ENCODE measurements around the gene VIM.
A peak's percentile ranks its signal among the peaks of the same experiment; 100 is the strongest.

Gene VIM

DNA sequence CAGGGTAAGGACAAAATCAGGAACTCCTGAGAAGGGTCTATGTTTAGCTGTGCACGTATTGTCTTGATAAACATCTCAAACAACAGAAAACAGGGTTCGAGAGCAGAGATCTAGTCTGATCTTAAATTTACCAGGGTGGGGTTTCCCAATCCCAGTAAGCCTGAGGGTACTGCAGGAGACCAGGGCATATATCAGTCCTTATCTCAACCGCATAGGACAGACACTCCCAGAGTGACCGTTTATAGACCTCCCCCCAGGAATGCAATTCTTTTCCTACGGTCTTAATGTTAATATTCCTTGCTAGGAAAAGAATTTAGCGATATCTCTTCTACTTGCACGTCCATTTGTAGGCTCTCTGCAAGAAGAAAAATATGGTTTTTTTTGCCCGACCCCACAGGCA lies 35.5 kb downstream of the VIM start:
- no peaks in the 10 kb centered on the region for H3K36me3 ChIP-seq (ENCODE audit: control insufficient read depth in 2 of 2, insufficient read depth in 1 of 2, low read length in 2 of 2)
- H3K4me3 ChIP-seq (ENCODE audit: low read depth, low read length), result no peak overlapping the region
- no peak overlapping the region for H3K27ac ChIP-seq (ENCODE audit: extremely low read depth, low read depth, low read length)
- CTCF ChIA-PET, result no interaction called here
- H3K4me1 ChIP-seq (ENCODE audit: control insufficient read depth, insufficient read depth, low read length), result no peaks in the 10 kb centered on the region
- no peak for TF ChIP-seq ZNF530 (tag by site-specific recombination; IDR thresholded peaks at IDR 0.05; ENCODE audit: low read depth)
- TF ChIP-seq, protein P1, sequence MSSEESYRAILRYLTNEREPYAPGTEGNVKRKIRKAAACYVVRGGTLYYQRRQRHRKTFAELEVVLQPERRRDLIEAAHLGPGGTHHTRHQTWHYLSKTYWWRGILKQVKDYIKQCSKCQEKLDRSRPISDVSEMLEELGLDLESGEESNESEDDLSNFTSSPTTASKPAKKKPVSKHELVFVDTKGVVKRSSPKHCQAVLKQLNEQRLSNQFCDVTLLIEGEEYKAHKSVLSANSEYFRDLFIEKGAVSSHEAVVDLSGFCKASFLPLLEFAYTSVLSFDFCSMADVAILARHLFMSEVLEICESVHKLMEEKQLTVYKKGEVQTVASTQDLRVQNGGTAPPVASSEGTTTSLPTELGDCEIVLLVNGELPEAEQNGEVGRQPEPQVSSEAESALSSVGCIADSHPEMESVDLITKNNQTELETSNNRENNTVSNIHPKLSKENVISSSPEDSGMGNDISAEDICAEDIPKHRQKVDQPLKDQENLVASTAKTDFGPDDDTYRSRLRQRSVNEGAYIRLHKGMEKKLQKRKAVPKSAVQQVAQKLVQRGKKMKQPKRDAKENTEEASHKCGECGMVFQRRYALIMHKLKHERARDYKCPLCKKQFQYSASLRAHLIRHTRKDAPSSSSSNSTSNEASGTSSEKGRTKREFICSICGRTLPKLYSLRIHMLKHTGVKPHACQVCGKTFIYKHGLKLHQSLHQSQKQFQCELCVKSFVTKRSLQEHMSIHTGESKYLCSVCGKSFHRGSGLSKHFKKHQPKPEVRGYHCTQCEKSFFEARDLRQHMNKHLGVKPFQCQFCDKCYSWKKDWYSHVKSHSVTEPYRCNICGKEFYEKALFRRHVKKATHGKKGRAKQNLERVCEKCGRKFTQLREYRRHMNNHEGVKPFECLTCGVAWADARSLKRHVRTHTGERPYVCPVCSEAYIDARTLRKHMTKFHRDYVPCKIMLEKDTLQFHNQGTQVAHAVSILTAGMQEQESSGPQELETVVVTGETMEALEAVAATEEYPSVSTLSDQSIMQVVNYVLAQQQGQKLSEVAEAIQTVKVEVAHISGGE (tag by site-specific recombination; conservative IDR thresholded peaks at IDR 0.05; ENCODE audit: low read depth), result no peak
- TF ChIP-seq GLI2 (tag by site-specific recombination; IDR thresholded peaks at IDR 0.05; ENCODE audit: borderline replicate concordance, low read depth), result no peak
- peak; percentile 54; the same call in 1 of the 2 replicates for TF ChIP-seq ZNF626 (tag by site-specific recombination; IDR thresholded peaks at IDR 0.05)
- TF ChIP-seq, protein P2, sequence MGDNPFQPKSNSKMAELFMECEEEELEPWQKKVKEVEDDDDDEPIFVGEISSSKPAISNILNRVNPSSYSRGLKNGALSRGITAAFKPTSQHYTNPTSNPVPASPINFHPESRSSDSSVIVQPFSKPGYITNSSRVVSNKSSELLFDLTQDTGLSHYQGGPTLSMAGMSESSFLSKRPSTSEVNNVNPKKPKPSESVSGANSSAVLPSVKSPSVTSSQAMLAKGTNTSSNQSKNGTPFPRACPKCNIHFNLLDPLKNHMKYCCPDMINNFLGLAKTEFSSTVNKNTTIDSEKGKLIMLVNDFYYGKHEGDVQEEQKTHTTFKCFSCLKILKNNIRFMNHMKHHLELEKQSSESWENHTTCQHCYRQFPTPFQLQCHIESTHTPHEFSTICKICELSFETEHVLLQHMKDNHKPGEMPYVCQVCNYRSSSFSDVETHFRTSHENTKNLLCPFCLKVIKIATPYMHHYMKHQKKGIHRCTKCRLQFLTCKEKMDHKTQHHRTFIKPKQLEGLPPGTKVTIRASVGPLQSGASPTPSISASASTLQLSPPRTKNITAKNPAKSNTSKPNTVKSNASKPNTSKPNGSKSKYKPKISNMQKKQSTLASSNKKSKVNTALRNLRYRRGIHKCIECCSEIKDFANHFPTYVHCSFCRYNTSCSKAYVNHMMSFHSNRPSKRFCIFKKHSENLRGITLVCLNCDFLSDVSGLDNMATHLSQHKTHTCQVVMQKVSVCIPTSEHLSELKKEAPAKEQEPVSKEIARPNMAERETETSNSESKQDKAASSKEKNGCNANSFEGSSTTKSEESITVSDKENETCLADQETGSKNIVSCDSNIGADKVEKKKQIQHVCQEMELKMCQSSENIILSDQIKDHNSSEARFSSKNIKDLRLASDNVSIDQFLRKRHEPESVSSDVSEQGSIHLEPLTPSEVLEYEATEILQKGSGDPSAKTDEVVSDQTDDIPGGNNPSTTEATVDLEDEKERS (tag by site-specific recombination; IDR thresholded peaks at IDR 0.05), result 0 out of 2 replicates have a peak, but pooled peaks have one; percentile 44
- TF ChIP-seq ZNF529 (tag by site-specific recombination; IDR thresholded peaks at IDR 0.05; ENCODE audit: insufficient replicate concordance), result peak; percentile 23
- no peak for TF ChIP-seq ZNF23 (tag by site-specific recombination; IDR thresholded peaks at IDR 0.05; ENCODE audit: borderline replicate concordance)
- TF ChIP-seq, protein P3, sequence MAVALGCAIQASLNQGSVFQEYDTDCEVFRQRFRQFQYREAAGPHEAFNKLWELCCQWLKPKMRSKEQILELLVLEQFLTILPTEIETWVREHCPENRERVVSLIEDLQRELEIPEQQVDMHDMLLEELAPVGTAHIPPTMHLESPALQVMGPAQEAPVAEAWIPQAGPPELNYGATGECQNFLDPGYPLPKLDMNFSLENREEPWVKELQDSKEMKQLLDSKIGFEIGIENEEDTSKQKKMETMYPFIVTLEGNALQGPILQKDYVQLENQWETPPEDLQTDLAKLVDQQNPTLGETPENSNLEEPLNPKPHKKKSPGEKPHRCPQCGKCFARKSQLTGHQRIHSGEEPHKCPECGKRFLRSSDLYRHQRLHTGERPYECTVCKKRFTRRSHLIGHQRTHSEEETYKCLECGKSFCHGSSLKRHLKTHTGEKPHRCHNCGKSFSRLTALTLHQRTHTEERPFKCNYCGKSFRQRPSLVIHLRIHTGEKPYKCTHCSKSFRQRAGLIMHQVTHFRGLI (tag by site-specific recombination; IDR thresholded peaks at IDR 0.05), result no peak
- TF ChIP-seq ZNF211 (tag by site-specific recombination; IDR thresholded peaks at IDR 0.05; ENCODE audit: low read depth), result no peak
- TF ChIP-seq, protein P4, sequence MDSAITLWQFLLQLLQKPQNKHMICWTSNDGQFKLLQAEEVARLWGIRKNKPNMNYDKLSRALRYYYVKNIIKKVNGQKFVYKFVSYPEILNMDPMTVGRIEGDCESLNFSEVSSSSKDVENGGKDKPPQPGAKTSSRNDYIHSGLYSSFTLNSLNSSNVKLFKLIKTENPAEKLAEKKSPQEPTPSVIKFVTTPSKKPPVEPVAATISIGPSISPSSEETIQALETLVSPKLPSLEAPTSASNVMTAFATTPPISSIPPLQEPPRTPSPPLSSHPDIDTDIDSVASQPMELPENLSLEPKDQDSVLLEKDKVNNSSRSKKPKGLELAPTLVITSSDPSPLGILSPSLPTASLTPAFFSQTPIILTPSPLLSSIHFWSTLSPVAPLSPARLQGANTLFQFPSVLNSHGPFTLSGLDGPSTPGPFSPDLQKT (IDR thresholded peaks at IDR 0.05; ENCODE audit: borderline replicate concordance, low read depth, low read length), result no peak
- peak; percentile 91 for TF ChIP-seq SETDB1 (IDR thresholded peaks at IDR 0.05; ENCODE audit: insufficient read length, low read length)
- no peak for TF ChIP-seq ZNF37A (tag by site-specific recombination; IDR thresholded peaks at IDR 0.05)
- no peak for TF ChIP-seq GLIS1 (tag by site-specific recombination; IDR thresholded peaks at IDR 0.05)
- TF ChIP-seq, protein P5, sequence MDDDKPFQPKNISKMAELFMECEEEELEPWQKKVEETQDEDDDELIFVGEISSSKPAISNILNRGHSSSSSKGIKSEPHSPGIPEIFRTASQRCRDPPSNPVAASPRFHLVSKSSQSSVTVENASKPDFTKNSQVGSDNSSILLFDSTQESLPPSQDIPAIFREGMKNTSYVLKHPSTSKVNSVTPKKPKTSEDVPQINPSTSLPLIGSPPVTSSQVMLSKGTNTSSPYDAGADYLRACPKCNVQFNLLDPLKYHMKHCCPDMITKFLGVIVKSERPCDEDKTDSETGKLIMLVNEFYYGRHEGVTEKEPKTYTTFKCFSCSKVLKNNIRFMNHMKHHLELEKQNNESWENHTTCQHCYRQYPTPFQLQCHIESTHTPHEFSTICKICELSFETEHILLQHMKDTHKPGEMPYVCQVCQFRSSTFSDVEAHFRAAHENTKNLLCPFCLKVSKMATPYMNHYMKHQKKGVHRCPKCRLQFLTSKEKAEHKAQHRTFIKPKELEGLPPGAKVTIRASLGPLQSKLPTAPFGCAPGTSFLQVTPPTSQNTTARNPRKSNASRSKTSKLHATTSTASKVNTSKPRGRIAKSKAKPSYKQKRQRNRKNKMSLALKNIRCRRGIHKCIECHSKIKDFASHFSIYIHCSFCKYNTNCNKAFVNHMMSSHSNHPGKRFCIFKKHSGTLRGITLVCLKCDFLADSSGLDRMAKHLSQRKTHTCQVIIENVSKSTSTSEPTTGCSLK (tag by site-specific recombination; IDR thresholded peaks at IDR 0.05), result no peak
- TF ChIP-seq ZNF335 (tag by site-specific recombination; conservative IDR thresholded peaks at IDR 0.05), result no peak
- POLR2A ChIA-PET, result no interaction called here
- H3K9me3 ChIP-seq (ENCODE audit: control insufficient read depth, insufficient read depth, low read depth, low read length), result no peaks in the 10 kb centered on the region

Data from HEK293 (cell line).